ENCODE measurements around the gene RAB40C.

The RAB40C gene

GRCh38 chr16:544517-544916 lies 45.3 kb upstream of the RAB40C start:
- H3K27me3 ChIP-seq (replicated peaks; ENCODE audit: insufficient read depth, low read length), result no peaks in the 10 kb centered on the region

GRCh38 chr16:546909-547770 lies 42.7 kb upstream of the RAB40C start:
- H3K27ac ChIP-seq (ENCODE audit: low read length), result no peak overlapping the region
- H3F3A ChIP-seq (ENCODE audit: insufficient read depth, low read length), result no peaks in the 10 kb centered on the region
- H4K20me1 ChIP-seq (ENCODE audit: insufficient read depth, low read length), result no peaks in the 10 kb centered on the region
- no peak for DNase-seq
- peaks cover 31% of the 10 kb centered on the region for H3K79me2 ChIP-seq (ENCODE audit: low read length)
- H3K4me2 ChIP-seq (ENCODE audit: low read depth, low read length), result no peak overlapping the region
- H3K9me2 ChIP-seq (replicated peaks; ENCODE audit: insufficient read depth, low read length), result no peaks in the 10 kb centered on the region
- H3K9me3 ChIP-seq (replicated peaks; ENCODE audit: insufficient read depth, low read length), result no peaks in the 10 kb centered on the region
- no peaks in the 10 kb centered on the region for H3K36me3 ChIP-seq (replicated peaks; ENCODE audit: insufficient read depth, low read length)
- H3K9ac ChIP-seq (ENCODE audit: low read length), result no peak overlapping the region
- H3K27me3 ChIP-seq (replicated peaks; ENCODE audit: insufficient read depth, low read length), result no peaks in the 10 kb centered on the region
- H2AFZ ChIP-seq (ENCODE audit: low read length), result no peak overlapping the region
- H3K4me1 ChIP-seq (ENCODE audit: low read length), result no peaks in the 10 kb centered on the region
- TF ChIP-seq CTCF (IDR thresholded peaks at IDR 0.05; ENCODE audit: low read length) (no peak), EZH2phosphoT487 (IDR thresholded peaks at IDR 0.05; ENCODE audit: low read length) (no peak), EZH2 (optimal IDR thresholded peaks at IDR 0.05; ENCODE audit: low read depth, low read length) (no peak)
- no peak overlapping the region for H3K4me3 ChIP-seq (ENCODE audit: low read length)

More at GRCh38 chr16:544517-544916, 45.3 kb upstream of the RAB40C start:
- no peaks in the 10 kb centered on the region for H3K4me1 ChIP-seq (ENCODE audit: low read length)
- H3K4me3 ChIP-seq (ENCODE audit: low read length), result no peak overlapping the region
- no peak for DNase-seq
- no peak overlapping the region for H2AFZ ChIP-seq (ENCODE audit: low read length)
- H3K9me3 ChIP-seq (replicated peaks; ENCODE audit: insufficient read depth, low read length), result no peaks in the 10 kb centered on the region
- no peaks in the 10 kb centered on the region for H3K9me2 ChIP-seq (replicated peaks; ENCODE audit: insufficient read depth, low read length)
- H3F3A ChIP-seq (ENCODE audit: insufficient read depth, low read length), result no peaks in the 10 kb centered on the region
- H3K4me2 ChIP-seq (ENCODE audit: low read depth, low read length), result no peak overlapping the region
- H3K27ac ChIP-seq (ENCODE audit: low read length), result no peak overlapping the region
- no peaks in the 10 kb centered on the region for H3K36me3 ChIP-seq (replicated peaks; ENCODE audit: insufficient read depth, low read length)
- peaks cover 55% of the 10 kb centered on the region for H3K79me2 ChIP-seq (ENCODE audit: low read length)
- H4K20me1 ChIP-seq (ENCODE audit: insufficient read depth, low read length), result no peaks in the 10 kb centered on the region
- TF ChIP-seq EZH2phosphoT487 (IDR thresholded peaks at IDR 0.05; ENCODE audit: low read length) (no peak), CTCF (IDR thresholded peaks at IDR 0.05; ENCODE audit: low read length) (no peak), EZH2 (optimal IDR thresholded peaks at IDR 0.05; ENCODE audit: low read depth, low read length) (no peak)
- no peak overlapping the region for H3K9ac ChIP-seq (ENCODE audit: low read length)

- H3K4me2 ChIP-seq (ENCODE audit: low read depth, low read length), result no peak overlapping the region
- DNase-seq, result no peak
- H3K4me3 ChIP-seq (ENCODE audit: low read length), result no peak overlapping the region
- H3K27ac ChIP-seq (ENCODE audit: low read length), result no peak overlapping the region
- H3K9me2 ChIP-seq (replicated peaks; ENCODE audit: insufficient read depth, low read length), result no peaks in the 10 kb centered on the region
- no peaks in the 10 kb centered on the region for H3K36me3 ChIP-seq (replicated peaks; ENCODE audit: insufficient read depth, low read length)
- no peak overlapping the region for H3K9ac ChIP-seq (ENCODE audit: low read length)
- no peaks in the 10 kb centered on the region for H3K27me3 ChIP-seq (replicated peaks; ENCODE audit: insufficient read depth, low read length)
- no peaks in the 10 kb centered on the region for H3K4me1 ChIP-seq (ENCODE audit: low read length)
- no peaks in the 10 kb centered on the region for H3F3A ChIP-seq (ENCODE audit: insufficient read depth, low read length)
- H3K9me3 ChIP-seq (replicated peaks; ENCODE audit: insufficient read depth, low read length), result no peaks in the 10 kb centered on the region
- no peak for TF ChIP-seq EZH2 (optimal IDR thresholded peaks at IDR 0.05; ENCODE audit: low read depth, low read length)
- TF ChIP-seq EZH2phosphoT487 (IDR thresholded peaks at IDR 0.05; ENCODE audit: low read length), result no peak
- H2AFZ ChIP-seq (ENCODE audit: low read length), result no peak overlapping the region
- no peaks in the 10 kb centered on the region for H4K20me1 ChIP-seq (ENCODE audit: insufficient read depth, low read length)
- peaks cover 18% of the 10 kb centered on the region for H3K79me2 ChIP-seq (ENCODE audit: low read length)
Measured at GRCh38 chr16:548586-548985, 41.3 kb upstream of the RAB40C start.

All from MM.1S (cell line).